Neural cell (in vitro differentiated cells): ENCODE measurements around the gene IKZF2. TPM values are rescaled to one million over a fixed set of nuclear protein-coding genes. Genes with fewer than 3 reads are reported as not detected.

Experiments
- H2AFZ ChIP-seq: fragments of 200-600, 300-800 bp; sonication (generic), shearing (Covaris generic); 2 replicates; pipeline ENCODE4 v1.6.0; 2014; ENCODE audit warnings: low read depth, mild to moderate bottlenecking, antibody characterized with exemption, low read length, moderate library complexity
- H3F3A ChIP-seq: fragments of 200-600 bp; shearing (Covaris generic); 2 replicates; pipeline ENCODE4 v1.6.1; 2016; ENCODE audit warnings: mild to moderate bottlenecking, moderate library complexity, mixed read lengths, antibody characterized with exemption, low read length; ENCODE audit not compliant: insufficient read depth, poor library complexity, severe bottlenecking
- H3K27ac ChIP-seq: fragments of 200-600, 300-800 bp; sonication (generic), shearing (Covaris generic); 2 replicates; pipeline ENCODE4 v1.5.1; 2014; ENCODE audit warnings: mild to moderate bottlenecking, low read length, moderate library complexity
- H3K27me3 ChIP-seq: fragments of 300-800, 200-600 bp; sonication (generic), shearing (Covaris generic); 2 replicates; pipeline ENCODE4 v1.6.0; 2014; ENCODE audit warnings: mild to moderate bottlenecking, low read depth, low read length, moderate library complexity; ENCODE audit not compliant: insufficient read depth
- H3K36me3 ChIP-seq: fragments of 300-800, 200-600 bp; sonication (generic), shearing (Covaris generic); 2 replicates; pipeline ENCODE4 v1.5.1; 2014; ENCODE audit warnings: mild to moderate bottlenecking, antibody characterized with exemption, low read length, moderate library complexity; ENCODE audit not compliant: insufficient read depth
- H3K4me2 ChIP-seq: fragments of 300-800, 200-600 bp; sonication (generic), shearing (Covaris generic); 2 replicates; pipeline ENCODE4 v1.6.0; 2014; ENCODE audit warnings: mild to moderate bottlenecking, low read length
- H3K4me3 ChIP-seq: fragments of 300-800, 200-600 bp; sonication (generic), shearing (Covaris generic); 2 replicates; pipeline ENCODE4 v1.5.1; 2014; ENCODE audit warnings: mild to moderate bottlenecking, low read length, moderate library complexity
- H3K79me2 ChIP-seq: fragments of 200-600 bp; shearing (Covaris generic); replicated peaks from 2 replicates; pipeline ENCODE4 v1.6.0; 2014; ENCODE audit warnings: mild to moderate bottlenecking, low read length, moderate library complexity; ENCODE audit not compliant: insufficient read depth
- H3K9ac ChIP-seq: fragments of 300-800, 200-600 bp; sonication (generic), shearing (Covaris generic); 2 replicates; pipeline ENCODE4 v1.6.1; 2016; ENCODE audit warnings: mild to moderate bottlenecking, low read length, mixed read lengths
- H3K9me2 ChIP-seq: fragments of 200-600 bp; shearing (Covaris generic); 2 replicates; pipeline ENCODE4 v1.6.1; 2016; ENCODE audit warnings: mild to moderate bottlenecking, low read length, mixed read lengths; ENCODE audit not compliant: insufficient read depth
- H3K9me3 ChIP-seq: fragments of 200-600, 300-800 bp; sonication (generic), shearing (Covaris generic); 2 replicates; pipeline ENCODE4 v1.6.1; 2016; ENCODE audit warnings: mild to moderate bottlenecking, mixed run types, low read length, moderate library complexity, mixed read lengths
- H4K20me1 ChIP-seq: fragments of 200-600 bp; shearing (Covaris generic); 2 replicates; pipeline ENCODE4 v1.6.1; 2016; ENCODE audit warnings: mild to moderate bottlenecking, mixed run types; ENCODE audit not compliant: insufficient read depth
- CTCF ChIP-seq: fragments of 450-650 bp; IDR thresholded peaks from 2 replicates; pipeline ENCODE4 v1.5.1; 2014; ENCODE audit warnings: antibody characterized with exemption, mild to moderate bottlenecking, moderate library complexity; ENCODE audit not compliant: poor library complexity, severe bottlenecking
- EP300 ChIP-seq: fragments of 450-650 bp; conservative IDR thresholded peaks from 2 replicates; pipeline ENCODE4 v1.6.1; 2014; ENCODE audit warnings: antibody characterized with exemption, mild to moderate bottlenecking, moderate library complexity; ENCODE audit not compliant: poor library complexity, severe bottlenecking
- EZH2 ChIP-seq: fragments of 200-600, 300-800 bp; shearing (Covaris generic), sonication (generic); IDR thresholded peaks from 2 replicates; pipeline ENCODE4 v1.6.1; 2014; ENCODE audit warnings: antibody characterized with exemption, low read length, borderline replicate concordance, mild to moderate bottlenecking; ENCODE audit not compliant: insufficient read depth, poor library complexity, severe bottlenecking
- MXI1 ChIP-seq: fragments of 450-650 bp; conservative IDR thresholded peaks from 2 replicates; pipeline ENCODE4 v1.6.1; 2014; ENCODE audit warnings: antibody characterized with exemption, mild to moderate bottlenecking; ENCODE audit not compliant: poor library complexity, severe bottlenecking
- RAD21 ChIP-seq: fragments of 450-650 bp; conservative IDR thresholded peaks from 2 replicates; pipeline ENCODE4 v1.6.1; 2014; ENCODE audit warnings: antibody characterized with exemption, mild to moderate bottlenecking, moderate library complexity
- SMC3 ChIP-seq: fragments of 450-650 bp; conservative IDR thresholded peaks from 2 replicates; pipeline ENCODE4 v1.6.1; 2014; ENCODE audit warnings: antibody characterized with exemption, mild to moderate bottlenecking, moderate library complexity; ENCODE audit not compliant: poor library complexity
- TAF1 ChIP-seq: IDR thresholded peaks from 2 replicates; pipeline ENCODE4 v1.6.1; 2012; ENCODE audit warnings: low read depth
- polyA plus RNA-seq: library from polyadenylated mRNA; depleted of rRNA; stranded (reverse); fragments of >200 nt; gene quantifications from 2 replicates; pipeline ENCODE4 v1.2.3, GENCODE V29; 2014
- TF ChIP-seq, protein P1 (sequence below): IDR thresholded peaks from 2 replicates; pipeline ENCODE4 v1.6.1; 2012; ENCODE audit warnings: borderline replicate concordance

IKZF2 gene
- polyA plus RNA-seq, 1 donor from 2014 or later, result 5.6 TPM

DNA sequence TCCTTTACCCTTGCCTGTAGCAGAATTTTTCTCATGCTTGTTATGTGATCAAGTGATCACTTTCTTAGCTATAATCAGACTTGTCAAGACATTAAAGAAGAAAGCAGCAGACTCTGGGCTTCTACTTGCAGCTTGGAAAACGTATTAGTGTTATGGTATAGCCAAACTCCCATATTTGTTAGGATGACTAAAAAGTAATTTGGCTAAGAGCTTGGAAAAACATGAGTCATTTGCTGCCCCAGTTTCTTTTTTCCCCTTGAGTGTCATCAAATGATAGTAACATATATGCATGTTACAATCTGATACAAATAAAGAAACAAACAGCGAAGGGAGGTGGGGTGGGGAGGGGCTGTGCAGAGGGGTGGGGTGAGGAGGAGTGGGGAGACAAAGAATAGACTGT is 155.5 kb downstream of the IKZF2 start:
- no peaks in the 10 kb centered on the region for H3K36me3 ChIP-seq
- H3K9ac ChIP-seq, result no peak overlapping the region
- no peaks in the 10 kb centered on the region for H4K20me1 ChIP-seq
- H3K4me3 ChIP-seq, result no peak overlapping the region
- no peaks in the 10 kb centered on the region for H3K9me2 ChIP-seq
- no peak overlapping the region for H2AFZ ChIP-seq
- H3K9me3 ChIP-seq, result no peaks in the 10 kb centered on the region
- TF ChIP-seq TAF1, result no peak
- TF ChIP-seq MXI1, result no peak
- TF ChIP-seq SMC3, result no peak
- no peak overlapping the region for H3K27ac ChIP-seq
- no peaks in the 10 kb centered on the region for H3K79me2 ChIP-seq
- H3K27me3 ChIP-seq, result no peaks in the 10 kb centered on the region
- no peaks in the 10 kb centered on the region for H3F3A ChIP-seq
- no peak overlapping the region for H3K4me2 ChIP-seq

GRCh38 chr2:212994976-212995375 is 156.4 kb downstream of the IKZF2 start:
- Histone ChIP-seq H2AFZ (no peak overlapping the region), H3K79me2 (no peaks in the 10 kb centered on the region), H3K9me3 (no peaks in the 10 kb centered on the region), H3K27ac (no peak overlapping the region), H3K9me2 (no peaks in the 10 kb centered on the region), H4K20me1 (no peaks in the 10 kb centered on the region), H3K4me3 (no peak overlapping the region), H3F3A (no peaks in the 10 kb centered on the region), H3K4me2 (no peak overlapping the region), H3K27me3 (no peaks in the 10 kb centered on the region), H3K36me3 (no peaks in the 10 kb centered on the region), H3K9ac (no peak overlapping the region)
- no peak for TF ChIP-seq CTCF
- no peak for TF ChIP-seq RAD21
- TF ChIP-seq EZH2, result no peak
- no peak for TF ChIP-seq TAF1
- no peak for TF ChIP-seq MXI1
- no peak for TF ChIP-seq SMC3

DNA sequence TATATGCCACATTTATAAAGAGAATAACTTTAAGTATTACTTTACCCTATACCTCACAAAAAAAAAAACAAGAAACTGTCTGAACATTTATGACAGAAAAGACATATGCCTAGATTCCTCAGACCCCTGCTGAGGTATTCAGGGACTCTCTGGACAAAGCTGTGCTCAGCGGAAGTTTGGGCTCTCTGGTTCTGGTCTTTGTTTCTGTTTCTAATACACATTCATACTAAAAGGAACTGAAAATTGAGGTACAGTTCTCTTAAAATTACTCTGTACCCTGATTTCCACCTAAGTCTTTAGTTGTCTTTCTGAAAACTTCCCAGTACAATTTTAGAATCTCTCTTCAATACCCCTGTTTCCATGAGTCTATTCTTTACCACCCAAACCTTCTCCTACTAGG is 160.3 kb downstream of the IKZF2 start:
- Histone ChIP-seq H3K4me3 (no peak overlapping the region), H3K9me2 (no peaks in the 10 kb centered on the region), H3K36me3 (no peaks in the 10 kb centered on the region), H2AFZ (no peak overlapping the region), H3K27me3 (no peaks in the 10 kb centered on the region), H3K27ac (no peak overlapping the region), H3F3A (no peaks in the 10 kb centered on the region), H3K9ac (no peak overlapping the region), H4K20me1 (no peaks in the 10 kb centered on the region), H3K79me2 (no peaks in the 10 kb centered on the region), H3K4me2 (no peak overlapping the region), H3K9me3 (no peaks in the 10 kb centered on the region)
- TF ChIP-seq, protein P1, sequence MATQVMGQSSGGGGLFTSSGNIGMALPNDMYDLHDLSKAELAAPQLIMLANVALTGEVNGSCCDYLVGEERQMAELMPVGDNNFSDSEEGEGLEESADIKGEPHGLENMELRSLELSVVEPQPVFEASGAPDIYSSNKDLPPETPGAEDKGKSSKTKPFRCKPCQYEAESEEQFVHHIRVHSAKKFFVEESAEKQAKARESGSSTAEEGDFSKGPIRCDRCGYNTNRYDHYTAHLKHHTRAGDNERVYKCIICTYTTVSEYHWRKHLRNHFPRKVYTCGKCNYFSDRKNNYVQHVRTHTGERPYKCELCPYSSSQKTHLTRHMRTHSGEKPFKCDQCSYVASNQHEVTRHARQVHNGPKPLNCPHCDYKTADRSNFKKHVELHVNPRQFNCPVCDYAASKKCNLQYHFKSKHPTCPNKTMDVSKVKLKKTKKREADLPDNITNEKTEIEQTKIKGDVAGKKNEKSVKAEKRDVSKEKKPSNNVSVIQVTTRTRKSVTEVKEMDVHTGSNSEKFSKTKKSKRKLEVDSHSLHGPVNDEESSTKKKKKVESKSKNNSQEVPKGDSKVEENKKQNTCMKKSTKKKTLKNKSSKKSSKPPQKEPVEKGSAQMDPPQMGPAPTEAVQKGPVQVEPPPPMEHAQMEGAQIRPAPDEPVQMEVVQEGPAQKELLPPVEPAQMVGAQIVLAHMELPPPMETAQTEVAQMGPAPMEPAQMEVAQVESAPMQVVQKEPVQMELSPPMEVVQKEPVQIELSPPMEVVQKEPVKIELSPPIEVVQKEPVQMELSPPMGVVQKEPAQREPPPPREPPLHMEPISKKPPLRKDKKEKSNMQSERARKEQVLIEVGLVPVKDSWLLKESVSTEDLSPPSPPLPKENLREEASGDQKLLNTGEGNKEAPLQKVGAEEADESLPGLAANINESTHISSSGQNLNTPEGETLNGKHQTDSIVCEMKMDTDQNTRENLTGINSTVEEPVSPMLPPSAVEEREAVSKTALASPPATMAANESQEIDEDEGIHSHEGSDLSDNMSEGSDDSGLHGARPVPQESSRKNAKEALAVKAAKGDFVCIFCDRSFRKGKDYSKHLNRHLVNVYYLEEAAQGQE, result no peak
- TF ChIP-seq EP300 (no peak), CTCF (no peak)
